SK-N-SH (cell line): ENCODE measurements around the gene AKAP10. TPM values are rescaled to one million over a fixed set of nuclear protein-coding genes. Genes with fewer than 3 reads are reported as not detected.

Source experiments
- CTCF ChIA-PET: fragments of 300-600, 350-600 bp; formaldehyde crosslinking; extraction: SDS; loops from one replicate; lab custom pipeline; 2021; lab: Yijun Ruan, JAX
- POLR2A ChIA-PET: fragments of 350-600 bp; sonication (Branson Sonifier 250); formaldehyde crosslinking; extraction: SDS; loops from one replicate; lab custom pipeline; 2020; ENCODE audit warnings: antibody characterized with exemption, inconsistent platforms; lab: Yijun Ruan, JAX
- DNase-seq: peaks from one replicate; pipeline ENCODE4 v3.0.0; 2012
- H2AFZ ChIP-seq: fragments of 200-600 bp; sonication (generic); 2 replicates; pipeline ENCODE4 v1.8.1; 2016; ENCODE audit warnings: antibody characterized with exemption, mild to moderate bottlenecking, low read depth
- H3F3A ChIP-seq: fragments of 200-600 bp; sonication (generic); replicated peaks from 2 replicates; pipeline ENCODE3; 2016; ENCODE audit warnings: antibody characterized with exemption, mild to moderate bottlenecking; ENCODE audit not compliant: insufficient read depth
- H3K27ac ChIP-seq, 2 experiments: fragments of 200-500 bp in 1 of 2; fragments of 200-600 bp in 1 of 2; sonication (Bioruptor generic) in 1 of 2; sonication (generic), shearing (Covaris generic) in 1 of 2; 2 replicates each; pipeline versions ENCODE4 v1.5.1 to v1.6.1; 2014 to 2016; ENCODE audit warnings: low read depth in 2 of 2, inconsistent platforms in 1 of 2, low read length in 1 of 2, mild to moderate bottlenecking in 1 of 2, mixed read lengths in 1 of 2
- H3K27me3 ChIP-seq: fragments of 200-600 bp; sonication (generic), shearing (Covaris generic); 2 replicates; pipeline ENCODE4 v1.6.1; 2016; ENCODE audit warnings: mixed run types; ENCODE audit not compliant: insufficient read depth
- H3K36me3 ChIP-seq, 2 experiments: fragments of 200-500 bp in 1 of 2; fragments of 200-600 bp in 1 of 2; sonication (Bioruptor generic) in 1 of 2; sonication (generic) in 1 of 2; replicated peaks in 1 of 2; 2 replicates each; pipeline versions ENCODE3 to v1.5.1; 2014 to 2016; ENCODE audit warnings: low read length in 1 of 2, mild to moderate bottlenecking in 1 of 2; ENCODE audit not compliant: insufficient read depth in 2 of 2, control insufficient read depth in 1 of 2
- H3K4me1 ChIP-seq, 2 experiments: fragments of 200-500 bp in 1 of 2; fragments of 200-600 bp in 1 of 2; sonication (Bioruptor generic) in 1 of 2; sonication (generic), shearing (Covaris generic) in 1 of 2; 2 replicates each; pipeline versions ENCODE4 v1.5.1 to v1.6.1; 2014 to 2016; ENCODE audit warnings: low read depth in 1 of 2, low read length in 1 of 2, mixed run types in 1 of 2; ENCODE audit not compliant: insufficient read depth in 2 of 2, control insufficient read depth in 1 of 2
- H3K4me2 ChIP-seq: fragments of 200-600 bp; sonication (generic), shearing (Covaris generic); 2 replicates; pipeline ENCODE4 v1.6.1; 2017; ENCODE audit warnings: mixed run types
- H3K4me3 ChIP-seq, 2 experiments: fragments of 200-500 bp in 1 of 2; fragments of 200-600 bp in 1 of 2; sonication (Bioruptor generic) in 1 of 2; sonication (generic), shearing (Covaris generic) in 1 of 2; 2 replicates each; pipeline versions ENCODE4 v1.5.1 to v1.8.1; 2014 to 2016; ENCODE audit warnings: low read depth in 2 of 2, inconsistent platforms in 1 of 2, low read length in 1 of 2, mild to moderate bottlenecking in 1 of 2, mixed read lengths in 1 of 2, moderate library complexity in 1 of 2
- H3K79me2 ChIP-seq: fragments of 200-600 bp; sonication (generic); 2 replicates; pipeline ENCODE4 v1.8.1; 2017; ENCODE audit warnings: mild to moderate bottlenecking; ENCODE audit not compliant: insufficient read depth
- H3K9ac ChIP-seq: fragments of 200-600 bp; sonication (generic); 2 replicates; pipeline ENCODE4 v1.6.1; 2017; ENCODE audit warnings: mixed run types
- H3K9me2 ChIP-seq: fragments of 200-600 bp; sonication (generic); 2 replicates; pipeline ENCODE4 v1.6.1; 2017; ENCODE audit warnings: mixed run types
- H3K9me3 ChIP-seq: fragments of 200-600 bp; sonication (generic); 2 replicates; pipeline ENCODE4 v1.6.1; 2017; ENCODE audit warnings: mixed run types, mild to moderate bottlenecking, moderate library complexity
- H4K20me1 ChIP-seq: fragments of 200-600 bp; sonication (generic); 2 replicates; pipeline ENCODE4 v1.6.1; 2017; ENCODE audit warnings: mild to moderate bottlenecking, mixed run types; ENCODE audit not compliant: insufficient read depth
- CTCF ChIP-seq: fragments of 200-600 bp; sonication (generic); IDR thresholded peaks from 2 replicates; pipeline ENCODE4 v1.6.1; 2017; ENCODE audit warnings: antibody characterized with exemption, mild to moderate bottlenecking, moderate library complexity
- ELF1 ChIP-seq: IDR thresholded peaks from 2 replicates; pipeline ENCODE4 v1.4.0; 2012
- EZH2phosphoT487 ChIP-seq: fragments of 200-600 bp; sonication (generic); IDR thresholded peaks from 2 replicates; pipeline ENCODE4 v1.6.1; 2017; ENCODE audit warnings: low read depth, mixed run types, mild to moderate bottlenecking, antibody characterized with exemption, moderate library complexity, borderline replicate concordance
- GABPA ChIP-seq: IDR thresholded peaks from 2 replicates; pipeline ENCODE4 v1.4.0; 2012; ENCODE audit warnings: low read depth, mild to moderate bottlenecking
- GATA2 ChIP-seq: sonication (generic); formaldehyde crosslinking; IDR thresholded peaks from 2 replicates; pipeline ENCODE4 v1.5.0; 2020; ENCODE audit warnings: mild to moderate bottlenecking, missing genetic modification reagents
- JUND ChIP-seq: IDR thresholded peaks from 2 replicates; pipeline ENCODE4 v1.4.0; 2012
- MAX ChIP-seq: IDR thresholded peaks from 2 replicates; pipeline ENCODE4 v1.4.0; 2012; ENCODE audit warnings: low read depth
- MEF2A ChIP-seq: IDR thresholded peaks from 2 replicates; pipeline ENCODE4 v1.4.0; 2012; ENCODE audit warnings: low read depth, borderline replicate concordance
- NFIC ChIP-seq: IDR thresholded peaks from 2 replicates; pipeline ENCODE4 v1.4.0; 2012; ENCODE audit warnings: borderline replicate concordance
- NRF1 ChIP-seq: IDR thresholded peaks from 2 replicates; pipeline ENCODE4 v1.6.1; 2012; ENCODE audit warnings: low read depth, mild to moderate bottlenecking, low read length
- POLR2AphosphoS5 ChIP-seq: IDR thresholded peaks from 2 replicates; pipeline ENCODE4 v1.6.1; 2012; ENCODE audit warnings: low read depth, low read length
- RAD21 ChIP-seq: IDR thresholded peaks from 2 replicates; pipeline ENCODE4 v1.6.1; 2012; ENCODE audit warnings: mild to moderate bottlenecking, low read length
- RCOR1 ChIP-seq: fragments of 150-350 bp; IDR thresholded peaks from 2 replicates; pipeline ENCODE4 v1.6.1; 2017; ENCODE audit warnings: antibody characterized with exemption, low read length
- RXRA ChIP-seq: IDR thresholded peaks from 2 replicates; pipeline ENCODE4 v1.4.0; 2012; ENCODE audit warnings: low read depth, mild to moderate bottlenecking, borderline replicate concordance
- TCF12 ChIP-seq: IDR thresholded peaks from 2 replicates; pipeline ENCODE4 v1.4.0; 2012
- USF1 ChIP-seq: IDR thresholded peaks from 2 replicates; pipeline ENCODE4 v1.4.0; 2012; ENCODE audit warnings: low read depth, borderline replicate concordance
- YY1 ChIP-seq: IDR thresholded peaks from 2 replicates; pipeline ENCODE4 v1.4.0; 2012; ENCODE audit warnings: low read depth, mild to moderate bottlenecking
- WGBS: methylation state at CpG from one replicate; pipeline ENCODE4 v1.1.6; 2017; ENCODE audit warnings: low lambda C conversion rate; 5-methylcytosine and 5-hydroxymethylcytosine counted together
- polyA plus RNA-seq, 3 experiments: library from polyadenylated mRNA; depleted of rRNA; stranded (reverse); fragments of >200 nt; gene quantifications; 2 replicates each; pipeline ENCODE4 v1.2.3, GENCODE V29; 2012

AKAP10 gene
- polyA plus RNA-seq, 1 of the 3 experiments (the other 2 are of a cell fraction), result 12.7 TPM

GRCh38 chr17:19987897-19988296 lies 10.3 kb upstream of the AKAP10 start:
- ChIA-PET CTCF (interaction anchor here (0.9 to 3.0 kb wide), 5 partner anchors 21 to 239 kb away, joined by 3 to 13 read pairs (median 4); no protein-coding TSS in a partner anchor), POLR2A (no interaction called here)
- Histone ChIP-seq H2AFZ (no peak overlapping the region), H3K4me2 (no peak overlapping the region), H3K27ac (no peak overlapping the region), H3K27me3 (no peaks in the 10 kb centered on the region), H3K9me3 (no peaks in the 10 kb centered on the region), H3K79me2 (no peaks in the 10 kb centered on the region), H3F3A (no peaks in the 10 kb centered on the region), H3K4me3 (no peak overlapping the region), H4K20me1 (no peaks in the 10 kb centered on the region), H3K9me2 (no peaks in the 10 kb centered on the region), H3K9ac (no peak overlapping the region), H3K36me3 (no peaks in the 10 kb centered on the region), H3K4me1 (no peaks in the 10 kb centered on the region)
- WGBS, result 88% methylated on average over 1 of the region's 1 CpG
- DNase-seq, result no peak
- no peak for TF ChIP-seq RAD21
- TF ChIP-seq USF1, result no peak
- no peak for TF ChIP-seq RXRA
- TF ChIP-seq JUND, result no peak
- no peak for TF ChIP-seq EZH2phosphoT487
- no peak for TF ChIP-seq CTCF
- no peak for TF ChIP-seq TCF12

GRCh38 chr17:19986941-19987861 lies 9.6 kb upstream of the AKAP10 start:
- no peak overlapping the region; the same call in none of the 2 replicates for H2AFZ ChIP-seq
- H3K36me3 ChIP-seq, result no peaks in the 10 kb centered on the region
- CTCF ChIA-PET, result interaction anchor here (1.3 kb wide), 2 partner anchors 21 to 240 kb away, joined by 4 read pairs; no protein-coding TSS in a partner anchor

More at GRCh38 chr17:19986941-19987861, 9.6 kb upstream of the AKAP10 start:
- H3K4me1 ChIP-seq, result no peaks in the 10 kb centered on the region
- no peaks in the 10 kb centered on the region for H3K9me2 ChIP-seq
- no peak overlapping the region for H3K4me3 ChIP-seq
- H3F3A ChIP-seq, result no peaks in the 10 kb centered on the region
- no peak overlapping the region for H3K27ac ChIP-seq
- no peak for DNase-seq
- no peak for TF ChIP-seq POLR2AphosphoS5
- no peak for TF ChIP-seq NRF1
- no peak for TF ChIP-seq NFIC
- TF ChIP-seq CTCF, result no peak
- TF ChIP-seq MEF2A, result no peak
- no peak for TF ChIP-seq MAX
- no peak for TF ChIP-seq TCF12
- no peak for TF ChIP-seq GATA2 (CRISPR knock-in tag)
- TF ChIP-seq GABPA, result no peak
- no peak for TF ChIP-seq YY1
- TF ChIP-seq EZH2phosphoT487, result no peak
- TF ChIP-seq RCOR1, result no peak
- TF ChIP-seq ELF1, result no peak
- TF ChIP-seq JUND, result no peak
- no peak for TF ChIP-seq RAD21
- TF ChIP-seq, all 33 proteins: peak for 0
- Histone ChIP-seq H3K4me2 (no peak overlapping the region), H3K79me2 (no peaks in the 10 kb centered on the region), H4K20me1 (no peaks in the 10 kb centered on the region), H3K27me3 (no peaks in the 10 kb centered on the region), H3K9me3 (no peaks in the 10 kb centered on the region), H3K9ac (no peak overlapping the region)
- WGBS, result 85% methylated on average over 13 of the region's 13 CpGs
- POLR2A ChIA-PET, result no interaction called here
